ENCODE results near the gene LHFPL3.

DNA sequence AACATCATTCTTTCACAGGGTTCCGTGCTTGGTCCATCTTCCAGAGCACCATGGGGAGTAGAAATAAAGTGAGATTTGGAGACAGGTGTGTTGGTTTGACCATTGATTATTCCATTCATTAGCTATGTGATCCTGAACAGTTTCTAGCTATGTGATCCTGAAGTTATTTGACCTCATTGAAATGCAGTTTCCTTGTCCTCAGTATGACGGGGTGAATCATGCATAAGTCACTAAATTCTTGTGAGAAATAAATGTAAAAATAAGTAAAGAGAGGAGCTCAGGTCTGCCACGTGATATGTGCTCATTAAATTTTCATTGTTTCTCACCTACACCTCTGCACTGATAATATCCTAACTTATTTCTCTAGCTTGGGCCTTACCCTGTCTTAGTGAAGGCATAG, 34.1 kb upstream of the LHFPL3 start:
- TF ChIP-seq, protein P1, sequence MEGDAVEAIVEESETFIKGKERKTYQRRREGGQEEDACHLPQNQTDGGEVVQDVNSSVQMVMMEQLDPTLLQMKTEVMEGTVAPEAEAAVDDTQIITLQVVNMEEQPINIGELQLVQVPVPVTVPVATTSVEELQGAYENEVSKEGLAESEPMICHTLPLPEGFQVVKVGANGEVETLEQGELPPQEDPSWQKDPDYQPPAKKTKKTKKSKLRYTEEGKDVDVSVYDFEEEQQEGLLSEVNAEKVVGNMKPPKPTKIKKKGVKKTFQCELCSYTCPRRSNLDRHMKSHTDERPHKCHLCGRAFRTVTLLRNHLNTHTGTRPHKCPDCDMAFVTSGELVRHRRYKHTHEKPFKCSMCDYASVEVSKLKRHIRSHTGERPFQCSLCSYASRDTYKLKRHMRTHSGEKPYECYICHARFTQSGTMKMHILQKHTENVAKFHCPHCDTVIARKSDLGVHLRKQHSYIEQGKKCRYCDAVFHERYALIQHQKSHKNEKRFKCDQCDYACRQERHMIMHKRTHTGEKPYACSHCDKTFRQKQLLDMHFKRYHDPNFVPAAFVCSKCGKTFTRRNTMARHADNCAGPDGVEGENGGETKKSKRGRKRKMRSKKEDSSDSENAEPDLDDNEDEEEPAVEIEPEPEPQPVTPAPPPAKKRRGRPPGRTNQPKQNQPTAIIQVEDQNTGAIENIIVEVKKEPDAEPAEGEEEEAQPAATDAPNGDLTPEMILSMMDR (IDR thresholded peaks at IDR 0.05; ENCODE audit: borderline replicate concordance, extremely low read depth, low read length, poor library complexity, severe bottlenecking) = no peak
- no peak for TF ChIP-seq EZH2 (IDR thresholded peaks at IDR 0.05; ENCODE audit: borderline replicate concordance, low read depth, low read length, severe bottlenecking)
